Suprapubic skin (tissue), 3 donors: Measurements from ENCODE around the gene ANKFN1.

ENCODE experiments used
- CTCF ChIP-seq, 2 donors: fragments of 200-600 bp in 1 of 2; fragments of 450-650 bp in 1 of 2; sonication (generic) in 1 of 2; IDR thresholded peaks; one replicate each; pipeline ENCODE4 v1.5.1; 2016 to 2019; ENCODE audit warnings: antibody characterized with exemption in 2 of 2, mild to moderate bottlenecking in 1 of 2, moderate library complexity in 1 of 2
- POLR2AphosphoS5 ChIP-seq, 3 donors: sonication (generic); formaldehyde crosslinking; IDR thresholded peaks; one replicate each; pipeline ENCODE4 v1.6.1; 2017; ENCODE audit warnings: antibody characterized with exemption in 3 of 3

DNA sequence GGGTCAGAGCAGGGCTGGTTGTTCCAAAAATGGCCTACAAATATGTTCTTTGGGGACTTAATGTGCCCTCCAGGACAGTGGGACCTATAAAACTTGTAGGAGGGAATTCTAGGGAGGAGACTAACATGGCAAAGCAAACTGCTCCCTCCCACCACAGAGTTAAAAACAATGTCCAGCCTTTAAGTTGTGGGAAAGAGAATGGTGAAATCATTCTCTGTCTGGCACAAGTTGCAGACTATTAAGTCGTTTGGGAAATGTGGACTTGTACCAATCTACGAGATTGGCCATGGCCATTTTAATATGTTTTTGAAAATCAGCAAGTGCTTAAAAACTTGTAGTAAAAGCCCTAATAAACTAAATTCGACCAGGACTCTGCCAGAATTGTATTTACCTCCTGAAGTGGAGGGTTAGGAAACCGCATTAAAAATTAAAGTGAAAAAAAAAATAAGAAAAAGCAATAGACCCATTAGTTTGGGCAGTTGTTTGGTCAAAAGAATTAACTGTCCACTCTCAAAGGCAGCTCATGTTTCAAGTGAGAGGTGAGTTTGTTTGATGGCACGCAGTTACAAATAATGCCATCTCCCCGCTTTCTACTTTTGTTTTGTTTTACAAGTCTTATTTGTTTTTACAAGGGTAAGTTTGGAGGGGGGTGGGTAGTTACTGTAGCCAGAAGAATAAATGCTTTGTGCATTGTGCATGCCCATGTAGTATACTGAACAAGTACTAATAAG lies 32.4 kb downstream of the ANKFN1 start:
- TF ChIP-seq CTCF (IDR thresholded peaks at IDR 0.05) (no peak), POLR2AphosphoS5 (IDR thresholded peaks at IDR 0.05) (no peak)
